Measurements from ENCODE around the gene RNF20. TPM values are rescaled to one million over a fixed set of nuclear protein-coding genes. Genes with fewer than 3 reads are reported as not detected.

Gene RNF20
- total and polyA plus RNA-seq, 2 of the 13 experiments (the other 11 are each of a cell fraction or from before 2014, with no cell fraction given) = 12.7 to 37.6 TPM

DNA sequence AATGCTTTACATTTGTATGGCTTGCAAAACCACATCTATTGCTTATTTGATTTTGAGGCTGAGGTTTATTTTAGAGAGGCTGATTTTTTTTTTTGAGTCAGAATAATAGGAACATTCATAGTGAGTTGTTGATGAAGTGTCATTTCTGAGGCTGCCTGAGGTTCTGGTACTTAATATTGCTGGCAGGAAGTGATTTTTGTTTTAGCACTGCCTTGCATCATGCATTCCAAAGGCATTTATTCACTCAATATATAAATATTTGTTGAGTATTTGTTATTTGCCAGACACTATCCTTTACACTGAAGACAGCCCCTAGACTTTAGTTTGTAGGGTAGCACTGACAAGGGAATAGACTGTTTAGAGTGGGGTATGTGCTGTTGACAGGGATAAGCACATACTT, 2.7 kb downstream of the RNF20 start:
- H3K27ac ChIP-seq (ENCODE audit: extremely low read length, insufficient read depth, low read length) = no peak overlapping the region
- H2AFZ ChIP-seq (ENCODE audit: low read length) = no peak overlapping the region
- H3K79me2 ChIP-seq (ENCODE audit: insufficient read depth, low read length) = peaks cover 18% of the 10 kb centered on the region
- H3K4me3 ChIP-seq (replicated peaks in 1 of 3; ENCODE audit: insufficient read depth in 1 of 3, low read depth in 2 of 3, low read length in 3 of 3) = no peak overlapping the region
- H3K36me3 ChIP-seq (replicated peaks in 1 of 2; ENCODE audit: control insufficient read depth in 1 of 2, insufficient read depth in 2 of 2, low read length in 2 of 2) = peaks cover 3 to 22% of the 10 kb centered on the region in 2 experiments; a peak in 4 of 5 replicates
- no peaks in the 10 kb centered on the region; a peak in 1 of 5 replicates for H3K27me3 ChIP-seq (ENCODE audit: control insufficient read depth in 1 of 2, insufficient read depth in 2 of 2, low read length in 2 of 2)
- H3K4me1 ChIP-seq (ENCODE audit: insufficient read depth, low read length) = peaks cover 33% of the 10 kb centered on the region
- DNase-seq (ENCODE audit: low spot score) (no peak), ATAC-seq (no peak), FAIRE-seq (no peak)
- POLR2A ChIA-PET = no interaction called here
- no peaks in the 10 kb centered on the region for H3K9me3 ChIP-seq (ENCODE audit: low read length)
- H3K9ac ChIP-seq (ENCODE audit: insufficient read depth, low read depth, low read length) = no peak overlapping the region
- H4K20me1 ChIP-seq (ENCODE audit: insufficient read depth, low read length) = no peaks in the 10 kb centered on the region
- CTCF ChIA-PET (ENCODE audit: low intra/inter-chr PET ratio, low total read pairs) = no interaction called here
- BruUV-seq (replicated peaks) = no TSS peak
- intact Hi-C loops (cut with micrococcal nuclease; ENCODE audit: unreplicated experiment) (loop anchor here (10.0 kb wide), 1 partner anchor 222 kb away; no protein-coding TSS in a partner anchor), in situ Hi-C loops (cut with HindIII; ENCODE audit: extremely low pct_ligation_motif_present, low pct_unique_long_range_greater_than_20kb) (loop anchor here (10.0 to 25.0 kb wide), 3 partner anchors 212 to 824 kb away; no protein-coding TSS in a partner anchor)
- H3K4me2 ChIP-seq (ENCODE audit: low read depth, low read length) = no peak overlapping the region
- no peak for TF ChIP-seq ZNF20 (CRISPR knock-in tag; IDR thresholded peaks at IDR 0.05)
- no peak for TF ChIP-seq HOXA7 (CRISPR knock-in tag; IDR thresholded peaks at IDR 0.05)
- no peak for TF ChIP-seq ZNF235 (CRISPR knock-in tag; IDR thresholded peaks at IDR 0.05; ENCODE audit: borderline replicate concordance)
- TF ChIP-seq, protein P1, sequence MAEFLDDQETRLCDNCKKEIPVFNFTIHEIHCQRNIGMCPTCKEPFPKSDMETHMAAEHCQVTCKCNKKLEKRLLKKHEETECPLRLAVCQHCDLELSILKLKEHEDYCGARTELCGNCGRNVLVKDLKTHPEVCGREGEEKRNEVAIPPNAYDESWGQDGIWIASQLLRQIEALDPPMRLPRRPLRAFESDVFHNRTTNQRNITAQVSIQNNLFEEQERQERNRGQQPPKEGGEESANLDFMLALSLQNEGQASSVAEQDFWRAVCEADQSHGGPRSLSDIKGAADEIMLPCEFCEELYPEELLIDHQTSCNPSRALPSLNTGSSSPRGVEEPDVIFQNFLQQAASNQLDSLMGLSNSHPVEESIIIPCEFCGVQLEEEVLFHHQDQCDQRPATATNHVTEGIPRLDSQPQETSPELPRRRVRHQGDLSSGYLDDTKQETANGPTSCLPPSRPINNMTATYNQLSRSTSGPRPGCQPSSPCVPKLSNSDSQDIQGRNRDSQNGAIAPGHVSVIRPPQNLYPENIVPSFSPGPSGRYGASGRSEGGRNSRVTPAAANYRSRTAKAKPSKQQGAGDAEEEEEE (CRISPR knock-in tag; IDR thresholded peaks at IDR 0.05; ENCODE audit: borderline replicate concordance) = no peak
- no peak for TF ChIP-seq FOXO1 (CRISPR knock-in tag; IDR thresholded peaks at IDR 0.05)
- no peak for TF ChIP-seq U2AF2 (IDR thresholded peaks at IDR 0.05; ENCODE audit: low read depth, low read length)
- TF ChIP-seq ZFYVE20 (CRISPR knock-in tag; IDR thresholded peaks at IDR 0.05; ENCODE audit: borderline replicate concordance, low read depth) = no peak
- no peak for TF ChIP-seq ZNF282 (IDR thresholded peaks at IDR 0.05; ENCODE audit: partially characterized antibody)
- TF ChIP-seq KLF9 (CRISPR knock-in tag; IDR thresholded peaks at IDR 0.05; ENCODE audit: low read depth) = no peak
- TF ChIP-seq ZNF337 (CRISPR knock-in tag; IDR thresholded peaks at IDR 0.05; ENCODE audit: borderline replicate concordance, low read depth) = no peak
- TF ChIP-seq, protein P2, sequence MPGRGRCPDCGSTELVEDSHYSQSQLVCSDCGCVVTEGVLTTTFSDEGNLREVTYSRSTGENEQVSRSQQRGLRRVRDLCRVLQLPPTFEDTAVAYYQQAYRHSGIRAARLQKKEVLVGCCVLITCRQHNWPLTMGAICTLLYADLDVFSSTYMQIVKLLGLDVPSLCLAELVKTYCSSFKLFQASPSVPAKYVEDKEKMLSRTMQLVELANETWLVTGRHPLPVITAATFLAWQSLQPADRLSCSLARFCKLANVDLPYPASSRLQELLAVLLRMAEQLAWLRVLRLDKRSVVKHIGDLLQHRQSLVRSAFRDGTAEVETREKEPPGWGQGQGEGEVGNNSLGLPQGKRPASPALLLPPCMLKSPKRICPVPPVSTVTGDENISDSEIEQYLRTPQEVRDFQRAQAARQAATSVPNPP (CRISPR knock-in tag; IDR thresholded peaks at IDR 0.05) = no peak
- TF ChIP-seq ZFX (CRISPR knock-in tag; IDR thresholded peaks at IDR 0.05; ENCODE audit: low read depth) = no peak
- TF ChIP-seq XRCC5 (optimal IDR thresholded peaks at IDR 0.05; ENCODE audit: low read length) = no peak
- no peak for TF ChIP-seq ZBTB38 (CRISPR knock-in tag; IDR thresholded peaks at IDR 0.05)
- TF ChIP-seq, protein P3, sequence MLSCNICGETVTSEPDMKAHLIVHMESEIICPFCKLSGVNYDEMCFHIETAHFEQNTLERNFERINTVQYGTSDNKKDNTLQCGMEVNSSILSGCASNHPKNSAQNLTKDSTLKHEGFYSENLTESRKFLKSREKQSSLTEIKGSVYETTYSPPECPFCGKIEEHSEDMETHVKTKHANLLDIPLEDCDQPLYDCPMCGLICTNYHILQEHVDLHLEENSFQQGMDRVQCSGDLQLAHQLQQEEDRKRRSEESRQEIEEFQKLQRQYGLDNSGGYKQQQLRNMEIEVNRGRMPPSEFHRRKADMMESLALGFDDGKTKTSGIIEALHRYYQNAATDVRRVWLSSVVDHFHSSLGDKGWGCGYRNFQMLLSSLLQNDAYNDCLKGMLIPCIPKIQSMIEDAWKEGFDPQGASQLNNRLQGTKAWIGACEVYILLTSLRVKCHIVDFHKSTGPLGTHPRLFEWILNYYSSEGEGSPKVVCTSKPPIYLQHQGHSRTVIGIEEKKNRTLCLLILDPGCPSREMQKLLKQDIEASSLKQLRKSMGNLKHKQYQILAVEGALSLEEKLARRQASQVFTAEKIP (CRISPR knock-in tag; IDR thresholded peaks at IDR 0.05; ENCODE audit: borderline replicate concordance) = no peak
- TF ChIP-seq, protein P4, sequence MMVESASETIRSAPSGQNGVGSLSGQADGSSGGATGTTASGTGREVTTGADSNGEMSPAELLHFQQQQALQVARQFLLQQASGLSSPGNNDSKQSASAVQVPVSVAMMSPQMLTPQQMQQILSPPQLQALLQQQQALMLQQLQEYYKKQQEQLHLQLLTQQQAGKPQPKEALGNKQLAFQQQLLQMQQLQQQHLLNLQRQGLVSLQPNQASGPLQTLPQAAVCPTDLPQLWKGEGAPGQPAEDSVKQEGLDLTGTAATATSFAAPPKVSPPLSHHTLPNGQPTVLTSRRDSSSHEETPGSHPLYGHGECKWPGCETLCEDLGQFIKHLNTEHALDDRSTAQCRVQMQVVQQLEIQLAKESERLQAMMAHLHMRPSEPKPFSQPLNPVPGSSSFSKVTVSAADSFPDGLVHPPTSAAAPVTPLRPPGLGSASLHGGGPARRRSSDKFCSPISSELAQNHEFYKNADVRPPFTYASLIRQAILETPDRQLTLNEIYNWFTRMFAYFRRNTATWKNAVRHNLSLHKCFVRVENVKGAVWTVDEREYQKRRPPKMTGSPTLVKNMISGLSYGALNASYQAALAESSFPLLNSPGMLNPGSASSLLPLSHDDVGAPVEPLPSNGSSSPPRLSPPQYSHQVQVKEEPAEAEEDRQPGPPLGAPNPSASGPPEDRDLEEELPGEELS (CRISPR knock-in tag; IDR thresholded peaks at IDR 0.05) = no peak

Measured in HepG2 (cell line).